Liver (tissue), 9 donors: ENCODE measurements around the gene LIFR. TPM values are rescaled to one million over a fixed set of nuclear protein-coding genes. Genes with fewer than 3 reads are reported as not detected.
"Not testable (repeated sequence)": the region's sequence is repeated elsewhere in the genome, so short reads cannot be mapped to it uniquely, and the experiment has no call there.

Experiments used
- DNase-seq: peaks from one replicate; pipeline ENCODE4 v3.0.0-alpha.2; 2017; ENCODE audit warnings: low spot score
- H3K27ac ChIP-seq, 2 donors: one replicate each; pipeline ENCODE4 v1.7.0; 2013; ENCODE audit warnings: inconsistent platforms in 2 of 2, low read length in 2 of 2, control low read depth in 1 of 2, low read depth in 1 of 2, mild to moderate bottlenecking in 1 of 2
- H3K27me3 ChIP-seq, 4 donors: one replicate each; pipeline versions ENCODE4 v1.6.1 to v1.7.0; 2013; ENCODE audit warnings: low read length in 3 of 4, inconsistent platforms in 1 of 4, mild to moderate bottlenecking in 1 of 4, moderate library complexity in 1 of 4; ENCODE audit not compliant: control insufficient read depth in 4 of 4, insufficient read depth in 4 of 4
- H3K36me3 ChIP-seq, 4 donors: one replicate each; pipeline versions ENCODE4 v1.6.1 to v1.7.0; 2013; ENCODE audit warnings: low read length in 3 of 4, mild to moderate bottlenecking in 3 of 4, low read depth in 1 of 4, moderate library complexity in 1 of 4; ENCODE audit not compliant: control insufficient read depth in 4 of 4, insufficient read depth in 3 of 4
- H3K4me1 ChIP-seq, 4 donors: one replicate each; pipeline versions ENCODE4 v1.6.1 to v1.7.0; 2013; ENCODE audit warnings: low read length in 3 of 4, mild to moderate bottlenecking in 3 of 4, moderate library complexity in 1 of 4; ENCODE audit not compliant: control insufficient read depth in 4 of 4, insufficient read depth in 4 of 4
- H3K4me3 ChIP-seq, 3 donors: one replicate each; pipeline versions ENCODE4 v1.6.1 to v1.7.0; 2013; ENCODE audit warnings: low read length in 3 of 3, control low read depth in 1 of 3, low read depth in 1 of 3, mild to moderate bottlenecking in 1 of 3
- H3K9ac ChIP-seq, 2 donors: one replicate each; pipeline ENCODE4 v1.7.0; 2013; ENCODE audit warnings: low read length in 2 of 2, mild to moderate bottlenecking in 2 of 2, moderate library complexity in 2 of 2, control low read depth in 1 of 2, low read depth in 1 of 2
- H3K9me3 ChIP-seq, 4 donors: one replicate each; pipeline versions ENCODE4 v1.6.1 to v1.7.0; 2013; ENCODE audit warnings: low read length in 3 of 4; ENCODE audit not compliant: control insufficient read depth in 4 of 4
- GABPA ChIP-seq, 2 donors: IDR thresholded peaks in 1 of 2; conservative IDR thresholded peaks in 1 of 2; 2 replicates each; pipeline ENCODE4 v1.6.1; 2016; ENCODE audit warnings: antibody characterized with exemption in 2 of 2, mild to moderate bottlenecking in 1 of 2, moderate library complexity in 1 of 2
- HNF4A ChIP-seq, 2 donors: conservative IDR thresholded peaks; 2 replicates each; pipeline ENCODE4 v1.6.1; 2016; ENCODE audit warnings: antibody characterized with exemption in 2 of 2, mild to moderate bottlenecking in 2 of 2
- HNF4G ChIP-seq: IDR thresholded peaks from 2 replicates; pipeline ENCODE4 v1.6.1; 2016; ENCODE audit warnings: antibody characterized with exemption
- JUND ChIP-seq, 2 donors: IDR thresholded peaks; 2 replicates each; pipeline ENCODE4 v1.6.1; 2016; ENCODE audit warnings: antibody characterized with exemption in 2 of 2
- NR2F2 ChIP-seq: IDR thresholded peaks from 2 replicates; pipeline ENCODE4 v1.6.1; 2016; ENCODE audit warnings: antibody characterized with exemption
- RXRA ChIP-seq, 2 donors: IDR thresholded peaks; 2 replicates each; pipeline ENCODE4 v1.6.1; 2017 to 2018; ENCODE audit warnings: antibody characterized with exemption in 2 of 2, mild to moderate bottlenecking in 1 of 2
- SP1 ChIP-seq: IDR thresholded peaks from 2 replicates; pipeline ENCODE4 v1.6.1; 2018; ENCODE audit warnings: antibody characterized with exemption, mild to moderate bottlenecking
- TAF1 ChIP-seq: conservative IDR thresholded peaks from 2 replicates; pipeline ENCODE4 v1.6.1; 2016; ENCODE audit warnings: antibody characterized with exemption, mild to moderate bottlenecking
- YY1 ChIP-seq: IDR thresholded peaks from 2 replicates; pipeline ENCODE4 v1.6.1; 2016; ENCODE audit warnings: antibody characterized with exemption, mild to moderate bottlenecking
- ZBTB33 ChIP-seq: IDR thresholded peaks from 2 replicates; pipeline ENCODE4 v1.6.1; 2016; ENCODE audit warnings: antibody characterized with exemption
- WGBS: extraction: QIAGEN DNeasy Blood & Tissue Kit; methylation state at CpG from one replicate; pipeline ENCODE4 v1.1.7; 2013; 5-methylcytosine and 5-hydroxymethylcytosine counted together
- polyA plus RNA-seq, 2 donors: library from polyadenylated mRNA; stranded (reverse) in 1 of 2; unstranded in 1 of 2; fragments of 200-250 nt in 1 of 2; fragments of >200 nt in 1 of 2; fragmentation: Nextera tagmentation in 1 of 2; extraction: Ambion mirVana in 1 of 2; gene quantifications; one replicate each; pipeline versions ENCODE4 v1.2.1 to v1.2.3, GENCODE V29; 2013 to 2015
- total RNA-seq, 2 donors: library from RNA; depleted of rRNA; stranded (reverse); fragments of >200 nt; gene quantifications; one replicate each; pipeline ENCODE4 v1.2.3, GENCODE V29; 2014
- TF ChIP-seq, protein P1 (sequence below): IDR thresholded peaks from 2 replicates; pipeline ENCODE4 v1.6.1; 2016; ENCODE audit warnings: antibody characterized with exemption
- TF ChIP-seq, protein P2 (sequence below): fragments of 150-350 bp; IDR thresholded peaks from 2 replicates; pipeline ENCODE4 v1.5.1; 2017; ENCODE audit warnings: improper control_type of control experiment, low read depth, low read length; ENCODE audit not compliant: missing input control
- TF ChIP-seq, protein P3 (sequence below): IDR thresholded peaks from 2 replicates; pipeline ENCODE4 v1.6.1; 2016; ENCODE audit warnings: antibody characterized with exemption
- TF ChIP-seq, protein P4 (sequence below): IDR thresholded peaks from 2 replicates; pipeline ENCODE4 v1.6.1; 2016; ENCODE audit warnings: antibody characterized with exemption, mild to moderate bottlenecking
- donor health status: healthy.
- donor health status: healthy.
- donor health status: healthy.
- donor health status: healthy.
- donor health status: healthy.

Gene LIFR
- total and polyA plus RNA-seq, 4 donors, result 10.5 to 79.7 (median 32.8) TPM

DNA sequence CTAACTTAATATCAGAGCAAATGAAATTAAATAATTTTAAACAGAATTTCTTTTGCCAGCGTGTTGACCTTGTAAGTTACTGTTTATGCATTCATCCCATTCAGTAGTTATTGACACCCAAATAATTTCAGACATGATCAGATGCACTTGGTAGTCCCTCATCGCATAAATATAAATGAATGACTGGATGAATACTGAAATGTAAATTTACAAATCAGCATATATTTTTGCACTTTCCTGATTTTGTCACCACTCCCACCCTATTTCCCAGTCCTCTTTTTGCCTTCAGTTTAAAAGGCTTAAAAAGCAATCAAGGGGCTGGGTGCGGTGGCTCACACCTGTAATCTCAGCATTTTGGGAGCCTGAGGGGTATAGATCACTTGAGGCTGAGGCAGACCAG lies 17.1 kb upstream of the LIFR start (continued):
- TF ChIP-seq NR2F2 (no peak), GABPA (IDR thresholded peaks at IDR 0.05 in 1 of 2, conservative IDR thresholded peaks at IDR 0.05 in 1 of 2) (no peak), JUND (IDR thresholded peaks at IDR 0.05) (no peak)
- TF ChIP-seq, protein P1, sequence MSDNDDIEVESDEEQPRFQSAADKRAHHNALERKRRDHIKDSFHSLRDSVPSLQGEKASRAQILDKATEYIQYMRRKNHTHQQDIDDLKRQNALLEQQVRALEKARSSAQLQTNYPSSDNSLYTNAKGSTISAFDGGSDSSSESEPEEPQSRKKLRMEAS, result no peak
- TF ChIP-seq, protein P2, sequence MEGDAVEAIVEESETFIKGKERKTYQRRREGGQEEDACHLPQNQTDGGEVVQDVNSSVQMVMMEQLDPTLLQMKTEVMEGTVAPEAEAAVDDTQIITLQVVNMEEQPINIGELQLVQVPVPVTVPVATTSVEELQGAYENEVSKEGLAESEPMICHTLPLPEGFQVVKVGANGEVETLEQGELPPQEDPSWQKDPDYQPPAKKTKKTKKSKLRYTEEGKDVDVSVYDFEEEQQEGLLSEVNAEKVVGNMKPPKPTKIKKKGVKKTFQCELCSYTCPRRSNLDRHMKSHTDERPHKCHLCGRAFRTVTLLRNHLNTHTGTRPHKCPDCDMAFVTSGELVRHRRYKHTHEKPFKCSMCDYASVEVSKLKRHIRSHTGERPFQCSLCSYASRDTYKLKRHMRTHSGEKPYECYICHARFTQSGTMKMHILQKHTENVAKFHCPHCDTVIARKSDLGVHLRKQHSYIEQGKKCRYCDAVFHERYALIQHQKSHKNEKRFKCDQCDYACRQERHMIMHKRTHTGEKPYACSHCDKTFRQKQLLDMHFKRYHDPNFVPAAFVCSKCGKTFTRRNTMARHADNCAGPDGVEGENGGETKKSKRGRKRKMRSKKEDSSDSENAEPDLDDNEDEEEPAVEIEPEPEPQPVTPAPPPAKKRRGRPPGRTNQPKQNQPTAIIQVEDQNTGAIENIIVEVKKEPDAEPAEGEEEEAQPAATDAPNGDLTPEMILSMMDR, result no peak

DNA sequence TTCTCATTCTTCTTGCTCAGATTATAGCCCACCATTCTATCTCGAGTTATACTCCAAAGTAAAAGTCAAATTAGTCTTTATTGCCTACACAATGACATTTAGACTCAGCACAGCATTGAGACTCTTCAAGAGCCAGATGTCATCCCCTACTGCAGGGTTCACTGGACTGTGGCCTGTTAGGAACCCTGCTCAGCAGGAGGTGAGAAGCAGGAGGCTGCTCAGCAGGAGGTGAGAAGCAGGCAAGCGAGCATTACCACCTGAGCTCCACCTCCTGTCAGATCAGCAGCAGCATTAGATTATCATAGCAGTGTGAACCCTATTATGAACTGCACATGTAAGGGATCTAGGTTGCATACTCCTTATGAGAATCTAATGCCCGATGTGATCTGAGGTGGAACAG lies 12.7 kb upstream of the LIFR start:
- no peaks in the 10 kb centered on the region for H3K9me3 ChIP-seq
- no peak overlapping the region for H3K9ac ChIP-seq
- TF ChIP-seq, protein P2, result no peak
- no peak for TF ChIP-seq HNF4G
- TF ChIP-seq, protein P3, sequence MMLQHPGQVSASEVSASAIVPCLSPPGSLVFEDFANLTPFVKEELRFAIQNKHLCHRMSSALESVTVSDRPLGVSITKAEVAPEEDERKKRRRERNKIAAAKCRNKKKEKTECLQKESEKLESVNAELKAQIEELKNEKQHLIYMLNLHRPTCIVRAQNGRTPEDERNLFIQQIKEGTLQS, result no peak
- no peak for TF ChIP-seq RXRA (IDR thresholded peaks at IDR 0.05)
- TF ChIP-seq GABPA (IDR thresholded peaks at IDR 0.05 in 1 of 2, conservative IDR thresholded peaks at IDR 0.05 in 1 of 2), result no peak
- TF ChIP-seq ZBTB33, result no peak
- TF ChIP-seq SP1, result no peak
- TF ChIP-seq, protein P4, sequence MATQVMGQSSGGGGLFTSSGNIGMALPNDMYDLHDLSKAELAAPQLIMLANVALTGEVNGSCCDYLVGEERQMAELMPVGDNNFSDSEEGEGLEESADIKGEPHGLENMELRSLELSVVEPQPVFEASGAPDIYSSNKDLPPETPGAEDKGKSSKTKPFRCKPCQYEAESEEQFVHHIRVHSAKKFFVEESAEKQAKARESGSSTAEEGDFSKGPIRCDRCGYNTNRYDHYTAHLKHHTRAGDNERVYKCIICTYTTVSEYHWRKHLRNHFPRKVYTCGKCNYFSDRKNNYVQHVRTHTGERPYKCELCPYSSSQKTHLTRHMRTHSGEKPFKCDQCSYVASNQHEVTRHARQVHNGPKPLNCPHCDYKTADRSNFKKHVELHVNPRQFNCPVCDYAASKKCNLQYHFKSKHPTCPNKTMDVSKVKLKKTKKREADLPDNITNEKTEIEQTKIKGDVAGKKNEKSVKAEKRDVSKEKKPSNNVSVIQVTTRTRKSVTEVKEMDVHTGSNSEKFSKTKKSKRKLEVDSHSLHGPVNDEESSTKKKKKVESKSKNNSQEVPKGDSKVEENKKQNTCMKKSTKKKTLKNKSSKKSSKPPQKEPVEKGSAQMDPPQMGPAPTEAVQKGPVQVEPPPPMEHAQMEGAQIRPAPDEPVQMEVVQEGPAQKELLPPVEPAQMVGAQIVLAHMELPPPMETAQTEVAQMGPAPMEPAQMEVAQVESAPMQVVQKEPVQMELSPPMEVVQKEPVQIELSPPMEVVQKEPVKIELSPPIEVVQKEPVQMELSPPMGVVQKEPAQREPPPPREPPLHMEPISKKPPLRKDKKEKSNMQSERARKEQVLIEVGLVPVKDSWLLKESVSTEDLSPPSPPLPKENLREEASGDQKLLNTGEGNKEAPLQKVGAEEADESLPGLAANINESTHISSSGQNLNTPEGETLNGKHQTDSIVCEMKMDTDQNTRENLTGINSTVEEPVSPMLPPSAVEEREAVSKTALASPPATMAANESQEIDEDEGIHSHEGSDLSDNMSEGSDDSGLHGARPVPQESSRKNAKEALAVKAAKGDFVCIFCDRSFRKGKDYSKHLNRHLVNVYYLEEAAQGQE, result no peak
- TF ChIP-seq HNF4A (conservative IDR thresholded peaks at IDR 0.05), result no peak
- TF ChIP-seq TAF1, result no peak
- TF ChIP-seq YY1, result no peak
- H3K36me3 ChIP-seq, result no peaks in the 10 kb centered on the region
- 86% methylated on average over 3 of the region's 3 CpGs for WGBS
- no peak overlapping the region for H3K27ac ChIP-seq
- no peaks in the 10 kb centered on the region for H3K4me1 ChIP-seq
- no peak overlapping the region for H3K4me3 ChIP-seq
- H3K27me3 ChIP-seq, result peaks cover 0 to 3% (median 0%) of the 10 kb centered on the region in 4 donors
- no peak for DNase-seq

GRCh38 chr5:38567306-38567705 lies 10.9 kb upstream of the LIFR start:
- not testable (repeated sequence) for H3K9ac ChIP-seq, H3K9me3 ChIP-seq, H3K27ac ChIP-seq, DNase-seq, H3K4me1 ChIP-seq, H3K27me3 ChIP-seq, H3K36me3 ChIP-seq, H3K4me3 ChIP-seq
- WGBS, result 96% methylated on average over 2 of the region's 2 CpGs
